PC-9 (cell line): ENCODE results near the gene CRP. TPM values are rescaled to one million over a fixed set of nuclear protein-coding genes. Genes with fewer than 3 reads are reported as not detected.
"Not testable (repeated sequence)": the region's sequence is repeated elsewhere in the genome, so short reads cannot be mapped to it uniquely, and the experiment has no call there.

Experiments used
- BruUV-seq: library from RNA; stranded (reverse); fragments of 400-500 nt; replicated peaks from 2 replicates; lab custom pipeline; 2021; lab: Mats Ljungman, UMichigan
- CTCF ChIA-PET: fragments of 300-600 bp; sonication (Branson Sonifier 250); formaldehyde crosslinking; loops from one replicate; lab custom pipeline; 2022; ENCODE audit warnings: antibody characterized with exemption; lab: Charles Lee
- POLR2A ChIA-PET: fragments of 300-600 bp; sonication (Branson Sonifier 250); formaldehyde crosslinking; loops from one replicate; lab custom pipeline; 2022; ENCODE audit warnings: antibody characterized with exemption; ENCODE audit not compliant: unreplicated experiment; lab: Charles Lee
- DNase-seq, 2 experiments: peaks; one replicate each; pipeline versions ENCODE4 v3.0.0 to v3.0.0-alpha.2; 2015 to 2022; ENCODE audit warnings: mixed read lengths in 1 of 2
- H2AFZ ChIP-seq: fragments of 200-600 bp; sonication (generic); 2 replicates; pipeline ENCODE4 v1.8.1; 2017; ENCODE audit warnings: antibody characterized with exemption
- H3F3A ChIP-seq: fragments of 200-600 bp; sonication (generic); 2 replicates; pipeline ENCODE4 v1.8.1; 2017; ENCODE audit warnings: antibody characterized with exemption, mild to moderate bottlenecking, low read depth; ENCODE audit not compliant: insufficient read depth
- H3K27ac ChIP-seq: fragments of 200-600 bp; sonication (generic); 2 replicates; pipeline ENCODE4 v1.6.1; 2016; ENCODE audit warnings: mixed run types
- H3K27me3 ChIP-seq: fragments of 200-600 bp; sonication (generic); 2 replicates; pipeline ENCODE4 v1.6.1; 2016; ENCODE audit warnings: low read depth, mixed run types; ENCODE audit not compliant: insufficient read depth
- H3K36me3 ChIP-seq: fragments of 200-600 bp; sonication (generic); 2 replicates; pipeline ENCODE4 v1.6.1; 2016; ENCODE audit warnings: low read depth, mixed run types
- H3K4me1 ChIP-seq: fragments of 200-600 bp; sonication (generic); replicated peaks from 2 replicates; pipeline ENCODE4 v1.6.1; 2016; ENCODE audit warnings: mixed run types; ENCODE audit not compliant: insufficient read depth
- H3K4me2 ChIP-seq: fragments of 200-600 bp; sonication (generic); 2 replicates; pipeline ENCODE4 v1.6.1; 2017; ENCODE audit warnings: mixed run types
- H3K4me3 ChIP-seq: fragments of 200-600 bp; sonication (generic); 2 replicates; pipeline ENCODE4 v1.6.1; 2016; ENCODE audit warnings: mixed run types
- H3K79me2 ChIP-seq: fragments of 200-600 bp; sonication (generic); 2 replicates; pipeline ENCODE4 v1.6.1; 2017; ENCODE audit warnings: low read depth, mixed run types
- H3K9me2 ChIP-seq: fragments of 200-600 bp; sonication (generic); 2 replicates; pipeline ENCODE4 v1.8.1; 2017; ENCODE audit warnings: mild to moderate bottlenecking; ENCODE audit not compliant: insufficient read depth
- H3K9me3 ChIP-seq: fragments of 200-600 bp; sonication (generic); 2 replicates; pipeline ENCODE4 v1.8.1; 2016; ENCODE audit warnings: low read depth; ENCODE audit not compliant: insufficient read depth
- H4K20me1 ChIP-seq: fragments of 200-600 bp; sonication (generic); 2 replicates; pipeline ENCODE4 v1.8.1; 2017; ENCODE audit not compliant: insufficient read depth
- CTCF ChIP-seq: fragments of 200-600 bp; sonication (generic); conservative IDR thresholded peaks from 2 replicates; pipeline ENCODE4 v1.6.1; 2017; ENCODE audit warnings: mixed run types, antibody characterized with exemption, mild to moderate bottlenecking, moderate library complexity
- EZH2 ChIP-seq: fragments of 200-600 bp; sonication (generic); IDR thresholded peaks from 2 replicates; pipeline ENCODE4 v1.8.0; 2017; ENCODE audit warnings: antibody characterized with exemption, low read depth
- intact Hi-C: fragments of 100-400 bp; cut with micrococcal nuclease; formaldehyde crosslinking; loops from one replicate; pipeline ENCODE4 v1.10.0; 2022; ENCODE audit not compliant: unreplicated experiment
- total RNA-seq: library from RNA; stranded (reverse); gene quantifications from 2 replicates; pipeline ENCODE4 v1.2.3, GENCODE V29; 2021

Gene CRP
- total RNA-seq, 1 experiment from 2014 or later = not detected

GRCh38 chr1:159686599-159687299, 27.6 kb downstream of the CRP start:
- TF ChIP-seq EZH2 = no peak
- TF ChIP-seq CTCF = no peak
- Histone ChIP-seq H3K36me3 (no peaks in the 10 kb centered on the region), H3K27me3 (no peaks in the 10 kb centered on the region), H3K9me2 (peaks cover 4% of the 10 kb centered on the region; the same call in 1 of the 2 replicates), H3F3A (no peaks in the 10 kb centered on the region), H3K79me2 (no peaks in the 10 kb centered on the region), H3K4me2 (no peak overlapping the region), H2AFZ (no peak overlapping the region), H4K20me1 (0 out of 2 replicates have a peak, but pooled peaks cover 2% of the 10 kb centered on the region), H3K4me3 (no peak overlapping the region), H3K27ac (no peak overlapping the region), H3K9me3 (no peaks in the 10 kb centered on the region), H3K4me1 (no peaks in the 10 kb centered on the region)
- BruUV-seq = no TSS peak
- intact Hi-C loops = no loop called here
- POLR2A ChIA-PET = no interaction called here
- CTCF ChIA-PET = no interaction called here
- DNase-seq = no peak

DNA sequence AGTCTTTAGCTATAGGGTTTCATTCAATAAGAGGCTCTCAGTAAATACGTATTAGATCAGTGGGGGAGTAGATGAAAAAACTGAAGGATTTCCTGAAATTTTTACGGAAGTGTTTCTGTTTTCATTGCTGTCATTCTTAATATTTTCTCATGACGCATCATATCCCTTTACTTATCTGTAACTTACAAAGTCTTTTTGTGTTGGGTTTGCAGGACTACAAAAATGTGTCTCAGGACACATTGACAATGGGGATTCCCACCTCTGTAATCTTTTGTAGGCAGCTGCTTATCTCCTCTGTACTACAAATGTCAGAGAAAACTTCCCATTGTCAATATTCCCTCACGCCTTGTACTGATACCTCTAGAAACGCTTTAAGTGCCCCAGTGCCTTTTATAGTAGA, 35.5 kb downstream of the CRP start:
- Histone ChIP-seq H3F3A (no peaks in the 10 kb centered on the region), H3K36me3 (no peaks in the 10 kb centered on the region), H3K27me3 (no peaks in the 10 kb centered on the region), H3K27ac (no peak overlapping the region), H3K9me2 (no peaks in the 10 kb centered on the region), H3K4me2 (no peak overlapping the region), H4K20me1 (no peaks in the 10 kb centered on the region), H3K9me3 (no peaks in the 10 kb centered on the region), H3K4me1 (no peaks in the 10 kb centered on the region), H3K4me3 (no peak overlapping the region), H2AFZ (no peak overlapping the region), H3K79me2 (no peaks in the 10 kb centered on the region)
- CTCF ChIA-PET = no interaction called here
- POLR2A ChIA-PET = no interaction called here
- DNase-seq = no peak
- intact Hi-C loops = no loop called here
- no TSS peak for BruUV-seq
- no peak for TF ChIP-seq EZH2
- no peak for TF ChIP-seq CTCF

- BruUV-seq = no TSS peak
- CTCF ChIA-PET = no interaction called here
- DNase-seq = no peak
These were observed 39.3 kb downstream of the CRP start for GRCh38 chr1:159675046-159675445.

GRCh38 chr1:159672390-159672789, 42.0 kb downstream of the CRP start:
- H3F3A ChIP-seq, H4K20me1 ChIP-seq, H2AFZ ChIP-seq, H3K4me2 ChIP-seq, BruUV-seq, H3K79me2 ChIP-seq, CTCF ChIA-PET, DNase-seq, POLR2A ChIA-PET, H3K27me3 ChIP-seq, H3K9me3 ChIP-seq, intact Hi-C loops, H3K4me3 ChIP-seq, H3K9me2 ChIP-seq, H3K27ac ChIP-seq, H3K36me3 ChIP-seq, H3K4me1 ChIP-seq: not testable (repeated sequence)

More at GRCh38 chr1:159675046-159675445, 39.3 kb downstream of the CRP start:
- Histone ChIP-seq H3K27ac (no peak overlapping the region), H3K9me3 (no peaks in the 10 kb centered on the region), H3K4me2 (no peak overlapping the region), H3K4me1 (no peaks in the 10 kb centered on the region), H2AFZ (no peak overlapping the region), H4K20me1 (no peaks in the 10 kb centered on the region), H3K9me2 (no peaks in the 10 kb centered on the region), H3K79me2 (no peaks in the 10 kb centered on the region), H3K27me3 (no peaks in the 10 kb centered on the region), H3K36me3 (no peaks in the 10 kb centered on the region), H3F3A (no peaks in the 10 kb centered on the region), H3K4me3 (no peak overlapping the region)
- intact Hi-C loops = no loop called here
- TF ChIP-seq EZH2 = no peak
- no peak for TF ChIP-seq CTCF
- POLR2A ChIA-PET = no interaction called here
